Common myeloid progenitor, CD34-positive (primary cell): ENCODE data around the gene REC8.
A peak's percentile ranks its signal among the peaks of the same experiment; 100 is the strongest.

Experiments used
- CTCF ChIA-PET: fragments of 350-600 bp; sonication (Branson Sonifier 250); formaldehyde crosslinking; loops from one replicate; lab custom pipeline; 2021; ENCODE audit warnings: antibody characterized with exemption; lab: Charles Lee
- POLR2A ChIA-PET: fragments of 350-600 bp; sonication (Branson Sonifier 250); formaldehyde crosslinking; loops from one replicate; lab custom pipeline; 2021; ENCODE audit warnings: antibody characterized with exemption; lab: Charles Lee
- DNase-seq, 3 donors: peaks; one replicate each; pipeline versions ENCODE4 v3.0.0 to v3.0.0-alpha.2; 2013
- H3K27ac ChIP-seq, 2 experiments: 1 replicate in 1 of 2; 2 replicates in 1 of 2; pipeline ENCODE4 v1.7.0; 2013; ENCODE audit warnings: inconsistent platforms in 2 of 2, low read length in 2 of 2, mild to moderate bottlenecking in 2 of 2, low read depth in 1 of 2, moderate library complexity in 1 of 2; ENCODE audit not compliant: severe bottlenecking in 2 of 2, insufficient read depth in 1 of 2, poor library complexity in 1 of 2
- H3K27me3 ChIP-seq, 5 experiments: replicated peaks in 2 of 5; 1 replicate in 3 of 5; 2 replicates in 2 of 5; pipeline versions ENCODE4 v1.6.1 to v1.7.0; 2013; ENCODE audit warnings: low read length in 4 of 5, mild to moderate bottlenecking in 2 of 5, moderate library complexity in 2 of 5, inconsistent platforms in 1 of 5; ENCODE audit not compliant: insufficient read depth in 5 of 5, control insufficient read depth in 4 of 5
- H3K36me3 ChIP-seq, 4 experiments: 1 replicate in 2 of 4; 2 replicates in 2 of 4; pipeline versions ENCODE4 v1.6.1 to v1.7.0; 2013; ENCODE audit warnings: low read length in 3 of 4, control low read depth in 1 of 4, mild to moderate bottlenecking in 1 of 4; ENCODE audit not compliant: control insufficient read depth in 4 of 4, insufficient read depth in 4 of 4
- H3K4me1 ChIP-seq, 4 experiments: 1 replicate in 3 of 4; 2 replicates in 1 of 4; pipeline versions ENCODE4 v1.6.1 to v1.7.1; 2013; ENCODE audit warnings: low read length in 3 of 4, mild to moderate bottlenecking in 3 of 4, control low read depth in 1 of 4, inconsistent platforms in 1 of 4, moderate library complexity in 1 of 4; ENCODE audit not compliant: control insufficient read depth in 4 of 4, insufficient read depth in 4 of 4; ENCODE audit errors: control extremely low read depth in 1 of 4
- H3K4me3 ChIP-seq, 7 experiments: 1 replicate in 4 of 7; 2 replicates in 3 of 7; pipeline versions ENCODE4 v1.5.1 to v1.7.0; 2013; ENCODE audit warnings: mild to moderate bottlenecking in 7 of 7, low read length in 6 of 7, moderate library complexity in 6 of 7, inconsistent platforms in 2 of 7, low read depth in 2 of 7, control low read depth in 1 of 7; ENCODE audit not compliant: insufficient read depth in 4 of 7, control insufficient read depth in 1 of 7; ENCODE audit errors: extremely low read depth in 1 of 7
- H3K9me3 ChIP-seq, 5 experiments: 1 replicate in 4 of 5; 2 replicates in 1 of 5; pipeline versions ENCODE4 v1.6.1 to v1.7.1; 2013; ENCODE audit warnings: low read length in 4 of 5, mild to moderate bottlenecking in 2 of 5, inconsistent platforms in 1 of 5, low read depth in 1 of 5, moderate library complexity in 1 of 5; ENCODE audit not compliant: control insufficient read depth in 4 of 5, insufficient read depth in 2 of 5; ENCODE audit errors: control extremely low read depth in 1 of 5
- WGBS: methylation state at CpG from one replicate; pipeline ENCODE4 v1.1.5; 2013; ENCODE audit not compliant: insufficient coverage; 5-methylcytosine and 5-hydroxymethylcytosine counted together

The REC8 gene

DNA sequence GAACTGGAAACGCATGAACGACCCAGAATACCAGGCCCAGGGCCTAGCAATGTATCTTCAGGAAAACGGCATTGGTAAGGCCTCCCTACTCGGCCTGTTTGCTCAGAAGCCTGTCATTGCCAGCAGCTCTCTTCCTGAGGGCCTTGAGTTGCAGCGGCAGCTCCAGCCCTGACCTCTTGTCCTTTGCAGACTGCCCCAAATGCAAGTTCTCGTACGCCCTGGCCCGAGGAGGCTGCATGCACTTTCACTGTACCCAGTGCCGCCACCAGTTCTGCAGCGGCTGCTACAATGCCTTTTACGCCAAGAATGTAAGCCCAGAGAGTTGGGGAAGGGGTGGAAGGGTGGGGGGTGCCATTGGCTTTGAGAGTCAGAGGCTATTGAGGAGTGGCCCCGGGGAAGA is 14.5 kb upstream of the REC8 start:
- ChIA-PET CTCF (interaction anchor here (1.8 kb wide), 1 partner anchor 21 kb away, joined by 4 read pairs; the partner anchor contains the start of gene PSME1), POLR2A (no interaction called here)
- WGBS, result over 99% methylated on average over 9 of the region's 12 CpGs
- H3K4me3 ChIP-seq, result no peak overlapping the region
- no peaks in the 10 kb centered on the region for H3K9me3 ChIP-seq
- peaks cover 6 to 21% (median 15%) of the 10 kb centered on the region in 4 experiments for H3K4me1 ChIP-seq
- H3K27ac ChIP-seq, result no peak overlapping the region
- DNase-seq, result no peak
- peaks cover 24 to 66% (median 40%) of the 10 kb centered on the region in 4 experiments for H3K36me3 ChIP-seq
- H3K27me3 ChIP-seq, result no peaks in the 10 kb centered on the region

- no peaks in the 10 kb centered on the region for H3K9me3 ChIP-seq
- no peak overlapping the region for H3K4me3 ChIP-seq
- peak overlapping the region in 1 of 2 experiments; percentile 96 for H3K27ac ChIP-seq
- DNase-seq, result no peak
- peaks cover 30 to 74% (median 52%) of the 10 kb centered on the region in 4 experiments for H3K36me3 ChIP-seq
- H3K4me1 ChIP-seq, result peaks cover 10 to 28% (median 19%) of the 10 kb centered on the region in 4 experiments
- ChIA-PET CTCF (interaction anchor here (0.8 to 5.6 kb wide), 19 partner anchors 10 to 138 kb away, joined by 3 to 112 read pairs (median 6); partner anchors contain the start of genes DCAF11, EMC9, NRL and PSME1), POLR2A (interaction anchor here (1.1 to 2.5 kb wide), 4 partner anchors 13 to 67 kb away, joined by 3 to 16 read pairs (median 9); partner anchors contain the start of genes EMC9, PSME1, PSME2 and RNF31)
- 91% methylated on average over 8 of the region's 11 CpGs for WGBS
- no peaks in the 10 kb centered on the region for H3K27me3 ChIP-seq
Observed at GRCh38 chr14:24159777-24160498, 11.9 kb upstream of the REC8 start.

GRCh38 chr14:24160499-24160849 is 11.4 kb upstream of the REC8 start:
- POLR2A ChIA-PET, result interaction anchor here (1.1 to 2.8 kb wide), 6 partner anchors 11 to 67 kb away, joined by 3 to 16 read pairs (median 12); partner anchors contain the start of genes DCAF11, EMC9, NRL and PCK2
- H3K27ac ChIP-seq, result peak overlapping the region in 1 of 2 experiments; percentile 96

DNA sequence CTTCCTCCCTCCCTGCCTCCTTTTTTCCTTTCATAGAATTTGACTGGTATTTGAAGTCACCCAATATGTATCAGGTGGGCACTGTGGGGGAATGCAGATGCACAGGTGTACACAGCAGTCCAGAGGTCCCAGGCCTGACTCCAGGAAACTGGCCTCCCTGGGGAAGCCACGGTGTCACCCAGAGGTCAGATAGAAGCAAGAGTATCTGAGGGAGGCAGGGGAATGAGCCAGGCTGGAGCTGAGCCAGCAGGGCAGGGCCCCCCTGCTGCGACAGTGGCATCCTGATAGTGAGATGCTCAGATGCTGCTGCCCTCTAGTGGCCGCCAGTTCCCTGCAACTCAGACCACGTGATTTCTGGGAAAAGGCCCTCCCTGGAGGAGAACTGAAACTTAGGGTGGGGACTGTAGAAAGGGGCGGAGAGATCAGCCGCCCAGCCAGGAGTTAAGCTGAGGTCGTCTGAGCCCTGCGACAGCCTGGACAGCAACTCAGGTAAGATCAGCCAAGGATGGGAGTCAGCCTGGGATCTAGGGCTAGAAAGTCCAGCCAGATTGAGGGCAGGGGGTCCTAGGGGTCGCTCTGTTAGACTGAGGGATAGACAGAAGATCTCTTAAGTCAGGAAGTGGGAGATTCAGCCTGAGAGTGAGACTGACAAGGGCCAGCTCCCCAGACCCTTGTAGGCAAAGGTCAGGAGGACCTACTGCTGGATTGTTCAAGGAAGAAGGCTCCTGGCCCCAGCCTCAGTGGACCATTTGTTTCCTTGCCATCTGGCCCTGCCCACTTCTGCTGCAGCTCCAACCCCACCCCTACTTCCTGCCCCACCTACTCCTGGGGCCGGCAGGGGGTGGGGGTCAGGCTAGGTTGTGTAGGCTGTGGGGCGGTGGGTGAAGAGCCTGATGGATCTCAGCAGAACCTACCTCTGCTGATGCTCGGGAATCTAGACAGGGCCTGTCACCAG is 10.8 kb upstream of the REC8 start, which contains the start of gene IRF9:
Gene IRF9, plus strand, starts transcription at position 416 of the 955 bp plus-strand sequence. CDS start 880 bp downstream, outside the sequence.
- peak; percentile 96 to 98 (median 96) for DNase-seq
- H3K4me3 ChIP-seq, result peak within 1 kb of the TSS; percentile 59 to 92 (median 86)
- peak within 1 kb of the TSS; percentile 94 to 96 for H3K27ac ChIP-seq
- no peaks in the 10 kb centered on the region for H3K9me3 ChIP-seq
- H3K4me1 ChIP-seq, result peaks cover 10 to 28% (median 19%) of the 10 kb centered on the region in 4 experiments
- ChIA-PET CTCF (interaction anchor here (0.6 to 5.6 kb wide), 30 partner anchors 8 to 832 kb away, joined by 3 to 112 read pairs (median 4); partner anchors contain the start of genes CHMP4A, CIDEB, DCAF11 and EMC9), POLR2A (interaction anchor here (0.9 to 2.8 kb wide), 9 partner anchors 10 to 68 kb away, joined by 3 to 16 read pairs (median 7); partner anchors contain the start of genes DCAF11, EMC9, NRL and PCK2)
- 0% methylated on average over 9 of the region's 12 CpGs for WGBS
- no peaks in the 10 kb centered on the region for H3K27me3 ChIP-seq
- H3K36me3 ChIP-seq, result peaks cover 25 to 74% (median 51%) of the 10 kb centered on the region in 4 experiments

More at GRCh38 chr14:24160499-24160849, 11.4 kb upstream of the REC8 start:
- H3K9me3 ChIP-seq, result no peaks in the 10 kb centered on the region
- peaks cover 25 to 74% (median 52%) of the 10 kb centered on the region in 4 experiments for H3K36me3 ChIP-seq
- H3K27me3 ChIP-seq, result no peaks in the 10 kb centered on the region
- H3K4me3 ChIP-seq, result no peak overlapping the region
- CTCF ChIA-PET, result interaction anchor here (0.8 to 5.6 kb wide), 22 partner anchors 9 to 146 kb away, joined by 3 to 112 read pairs (median 6); partner anchors contain the start of genes DCAF11, EMC9, IPO4 and NRL
- no peak for DNase-seq
- 97% methylated on average over 3 of the region's 4 CpGs for WGBS
- H3K4me1 ChIP-seq, result peaks cover 10 to 28% (median 19%) of the 10 kb centered on the region in 4 experiments

- WGBS, result 83% methylated on average over 4 of the region's 8 CpGs
- ChIA-PET POLR2A (interaction anchor here (0.6 to 2.8 kb wide), 7 partner anchors 9 to 35 kb away, joined by 3 to 16 read pairs (median 7); partner anchors contain the start of genes EMC9, PSME1, PSME2 and REC8), CTCF (interaction anchor here (0.6 to 5.6 kb wide), 18 partner anchors 11 to 833 kb away, joined by 3 to 112 read pairs (median 4); partner anchors contain the start of genes CIDEB, DCAF11, EMC9 and LTB4R2)
- Histone ChIP-seq H3K4me3 (peak overlapping the region in 6 of 7 experiments; percentile 71 to 92 (median 86)), H3K4me1 (peaks cover 10 to 32% (median 19%) of the 10 kb centered on the region in 4 experiments), H3K36me3 (peaks cover 25 to 76% (median 54%) of the 10 kb centered on the region in 4 experiments), H3K27me3 (no peaks in the 10 kb centered on the region), H3K9me3 (no peaks in the 10 kb centered on the region), H3K27ac (peak overlapping the region; percentile 94 to 96)
- no peak for DNase-seq
Observed at GRCh38 chr14:24162093-24162492, 9.8 kb upstream of the REC8 start.

GRCh38 chr14:24164518-24164991 is 7.3 kb upstream of the REC8 start:
- WGBS, result 98% methylated on average over 14 of the region's 14 CpGs
- Histone ChIP-seq H3K36me3 (peaks cover 20 to 69% (median 50%) of the 10 kb centered on the region in 4 experiments), H3K4me3 (no peak overlapping the region), H3K4me1 (peaks cover 10 to 38% (median 22%) of the 10 kb centered on the region in 4 experiments), H3K9me3 (no peaks in the 10 kb centered on the region), H3K27me3 (no peaks in the 10 kb centered on the region), H3K27ac (no peak overlapping the region)
- ChIA-PET POLR2A (interaction anchor here (0.6 to 1.0 kb wide), 3 partner anchors 9 to 51 kb away, joined by 3 to 4 read pairs (median 3); no protein-coding TSS in a partner anchor), CTCF (interaction anchor here (0.8 to 1.5 kb wide), 6 partner anchors 9 to 58 kb away, joined by 3 to 6 read pairs (median 3); partner anchors contain the start of genes IPO4 and MDP1)
- no peak for DNase-seq
